LNCaP clone FGC (cell line): Measurements from ENCODE around the gene SURF1.
"Not testable (repeated sequence)": the region's sequence is repeated elsewhere in the genome, so short reads cannot be mapped to it uniquely, and the experiment has no call there.

Experiments
- DNase-seq: peaks from one replicate; pipeline ENCODE4 v3.0.0-alpha.2; 2011; ENCODE audit warnings: low read depth
- H3K4me3 ChIP-seq: 2 replicates; pipeline ENCODE4 v1.5.1; 2011; ENCODE audit warnings: mild to moderate bottlenecking, low read depth, low read length, control low read depth
- CTCF ChIP-seq: IDR thresholded peaks from 2 replicates; pipeline ENCODE4 v1.5.1; 2012; ENCODE audit warnings: mild to moderate bottlenecking; ENCODE audit not compliant: control insufficient read depth, insufficient read depth; ENCODE audit errors: extremely low read depth

The SURF1 gene

GRCh38 chr9:133321411-133321935 lies 34.8 kb downstream of the SURF1 start:
- TF ChIP-seq CTCF: no peak
- DNase-seq: no peak
- H3K4me3 ChIP-seq: no peak overlapping the region

- no peak for DNase-seq
- no peak for TF ChIP-seq CTCF
- no peak overlapping the region for H3K4me3 ChIP-seq
These were observed 35.8 kb downstream of the SURF1 start for GRCh38 chr9:133320421-133320881.

- not testable (repeated sequence) for H3K4me3 ChIP-seq
These were observed 38.7 kb downstream of the SURF1 start for GRCh38 chr9:133317551-133317950.

GRCh38 chr9:133315997-133316396 lies 40.3 kb downstream of the SURF1 start:
- H3K4me3 ChIP-seq: no peak overlapping the region
- no peak for DNase-seq
- TF ChIP-seq CTCF: no peak

More at GRCh38 chr9:133317551-133317950, 38.7 kb downstream of the SURF1 start:
- DNase-seq: not testable (repeated sequence)

GRCh38 chr9:133309608-133310007 lies 46.7 kb downstream of the SURF1 start:
- no peak overlapping the region for H3K4me3 ChIP-seq
- no peak for DNase-seq
- no peak for TF ChIP-seq CTCF

GRCh38 chr9:133307301-133307700 lies 49.0 kb downstream of the SURF1 start:
- H3K4me3 ChIP-seq: no peak overlapping the region
- no peak for DNase-seq
- no peak for TF ChIP-seq CTCF

GRCh38 chr9:133306242-133307204 lies 49.8 kb downstream of the SURF1 start:
- no peak for DNase-seq
- no peak overlapping the region for H3K4me3 ChIP-seq
- no peak for TF ChIP-seq CTCF
